AG04449 (cell line): ENCODE data around the gene SNX14.
A peak's percentile ranks its signal among the peaks of the same experiment; 100 is the strongest.
"Not testable (repeated sequence)": the region's sequence is repeated elsewhere in the genome, so short reads cannot be mapped to it uniquely, and the experiment has no call there.

Experiments
- CTCF ChIA-PET: fragments of 350-600 bp; formaldehyde crosslinking; extraction: SDS; loops from one replicate; lab custom pipeline; 2021; ENCODE audit warnings: antibody characterized with exemption; lab: Yijun Ruan, JAX
- POLR2A ChIA-PET: fragments of 400-600, 350-600 bp; formaldehyde crosslinking; extraction: SDS; loops from one replicate; lab custom pipeline; 2020; ENCODE audit warnings: antibody characterized with exemption, inconsistent platforms; lab: Yijun Ruan, JAX
- DNase-seq: peaks from one replicate; pipeline ENCODE4 v3.0.0-alpha.2; 2010; ENCODE audit warnings: low read depth, low spot score
- H3K4me3 ChIP-seq: 2 replicates; pipeline ENCODE4 v1.5.1; 2011; ENCODE audit warnings: low read depth, mild to moderate bottlenecking, control low read depth, low read length
- TF ChIP-seq, protein P1 (sequence below): IDR thresholded peaks from one replicate; pipeline ENCODE4 v1.5.1; 2011; ENCODE audit warnings: mild to moderate bottlenecking, moderate library complexity, low read length, control low read depth, inconsistent platforms; ENCODE audit not compliant: insufficient read depth; ENCODE audit errors: missing control alignments

Gene SNX14

DNA sequence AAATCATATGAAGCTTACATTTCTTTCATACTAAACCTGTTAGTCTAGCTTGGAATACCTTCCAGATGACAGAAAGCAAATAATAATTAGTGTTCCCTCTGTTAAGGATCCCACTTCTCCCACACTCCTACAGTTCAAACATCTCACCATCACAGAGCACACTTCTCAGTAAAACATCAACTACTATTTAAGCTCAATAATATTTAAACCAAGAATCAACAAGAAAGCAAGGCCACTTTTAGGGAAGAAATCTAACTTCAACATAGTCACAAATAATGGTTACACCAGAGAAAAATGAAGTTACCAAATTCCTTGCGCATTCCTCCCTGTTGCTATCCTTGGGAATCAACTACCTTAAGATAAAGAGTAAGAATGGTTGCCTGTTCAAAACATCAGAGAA is 1.6 kb downstream of the SNX14 start:
- POLR2A ChIA-PET, result interaction anchor here (1.0 kb wide), 1 partner anchor 51 kb away, joined by 4 read pairs; the partner anchor contains the start of gene SYNCRIP
- TF ChIP-seq, protein P1, sequence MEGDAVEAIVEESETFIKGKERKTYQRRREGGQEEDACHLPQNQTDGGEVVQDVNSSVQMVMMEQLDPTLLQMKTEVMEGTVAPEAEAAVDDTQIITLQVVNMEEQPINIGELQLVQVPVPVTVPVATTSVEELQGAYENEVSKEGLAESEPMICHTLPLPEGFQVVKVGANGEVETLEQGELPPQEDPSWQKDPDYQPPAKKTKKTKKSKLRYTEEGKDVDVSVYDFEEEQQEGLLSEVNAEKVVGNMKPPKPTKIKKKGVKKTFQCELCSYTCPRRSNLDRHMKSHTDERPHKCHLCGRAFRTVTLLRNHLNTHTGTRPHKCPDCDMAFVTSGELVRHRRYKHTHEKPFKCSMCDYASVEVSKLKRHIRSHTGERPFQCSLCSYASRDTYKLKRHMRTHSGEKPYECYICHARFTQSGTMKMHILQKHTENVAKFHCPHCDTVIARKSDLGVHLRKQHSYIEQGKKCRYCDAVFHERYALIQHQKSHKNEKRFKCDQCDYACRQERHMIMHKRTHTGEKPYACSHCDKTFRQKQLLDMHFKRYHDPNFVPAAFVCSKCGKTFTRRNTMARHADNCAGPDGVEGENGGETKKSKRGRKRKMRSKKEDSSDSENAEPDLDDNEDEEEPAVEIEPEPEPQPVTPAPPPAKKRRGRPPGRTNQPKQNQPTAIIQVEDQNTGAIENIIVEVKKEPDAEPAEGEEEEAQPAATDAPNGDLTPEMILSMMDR, result no peak
- DNase-seq, result no peak
- H3K4me3 ChIP-seq, result peak overlapping the region; percentile 31
- CTCF ChIA-PET, result no interaction called here

DNA sequence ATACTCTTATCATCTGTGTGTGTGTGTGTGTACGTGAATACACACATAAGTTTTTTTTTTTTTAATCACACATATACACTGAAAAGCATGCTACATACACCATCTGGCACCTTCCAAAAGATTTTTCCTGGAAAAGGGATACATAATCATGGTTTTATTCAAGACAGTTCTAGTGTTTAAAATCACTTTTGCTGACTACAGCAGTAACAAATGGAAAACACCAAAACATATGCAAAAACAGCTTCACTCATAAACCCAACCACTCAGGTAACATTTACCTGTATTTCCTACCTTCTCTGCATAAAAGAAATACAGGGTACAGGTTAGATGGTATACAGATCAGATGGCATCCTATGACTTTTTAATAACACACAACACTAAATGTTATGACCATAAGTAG is 2.5 kb downstream of the SNX14 start:
- TF ChIP-seq, protein P1, result no peak
- ChIA-PET CTCF (interaction anchor here (0.9 kb wide), 1 partner anchor 54 kb away, joined by 5 read pairs; no protein-coding TSS in a partner anchor), POLR2A (no interaction called here)
- no peak overlapping the region for H3K4me3 ChIP-seq
- DNase-seq, result no peak

- POLR2A ChIA-PET, result no interaction called here
- TF ChIP-seq, protein P1, result no peak
- no peak overlapping the region for H3K4me3 ChIP-seq
- no peak for DNase-seq
- CTCF ChIA-PET, result no interaction called here
These were observed 7.9 kb downstream of the SNX14 start for GRCh38 chr6:85585741-85586140.

DNA sequence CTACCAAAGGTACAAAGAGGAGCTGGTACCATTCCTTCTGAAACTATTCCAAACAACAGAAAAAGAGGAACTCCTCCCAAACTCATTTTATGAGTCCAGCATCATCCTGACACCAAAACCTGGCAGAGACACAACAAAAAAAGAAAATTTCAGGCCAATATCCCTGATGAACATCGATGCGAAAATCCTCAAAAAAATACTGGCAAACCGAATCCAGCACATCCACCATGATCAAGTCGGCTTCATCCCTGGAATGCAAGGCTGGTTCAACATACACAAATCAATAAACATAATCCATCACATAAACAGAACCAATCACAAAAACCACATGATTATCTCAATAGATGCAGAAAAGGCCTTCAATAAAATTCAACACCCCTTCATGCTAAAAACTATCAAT is 10.8 kb downstream of the SNX14 start:
- POLR2A ChIA-PET, CTCF ChIA-PET: not testable (repeated sequence)

GRCh38 chr6:85581572-85581971 is 12.1 kb downstream of the SNX14 start:
- ChIA-PET CTCF (interaction anchor here (1.1 kb wide), 1 partner anchor 12 kb away, joined by 3 read pairs; the partner anchor contains the start of gene SNX14), POLR2A (interaction anchor here (0.6 kb wide), 1 partner anchor 138 kb away, joined by 3 read pairs; no protein-coding TSS in a partner anchor)
- DNase-seq, result no peak
- TF ChIP-seq, protein P1, result no peak
- H3K4me3 ChIP-seq, result no peak overlapping the region

More for the DNA sequence above, 10.8 kb downstream of the SNX14 start:
- not testable (repeated sequence) for H3K4me3 ChIP-seq, DNase-seq

DNA sequence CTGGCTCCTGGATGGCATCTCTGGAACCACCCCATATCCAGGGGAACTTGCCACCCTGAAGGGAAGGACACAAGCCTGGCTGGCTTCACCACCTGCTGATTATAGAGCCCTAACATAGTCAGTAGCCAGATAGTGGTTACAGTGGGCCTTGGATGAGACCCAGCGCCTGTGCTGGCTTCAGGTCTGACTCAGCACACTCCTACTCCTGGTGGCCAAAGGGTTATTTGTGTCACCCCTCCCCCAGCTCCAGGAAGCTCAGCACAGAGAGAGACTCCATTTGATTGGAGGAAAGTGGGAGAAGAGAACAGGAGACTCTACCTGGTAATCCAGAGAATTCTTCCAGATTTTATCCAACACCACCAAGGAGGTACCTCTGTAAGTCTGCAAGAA is 12.8 kb downstream of the SNX14 start:
- TF ChIP-seq, protein P1, result no peak
- ChIA-PET POLR2A (interaction anchor here (0.8 kb wide), 1 partner anchor 98 kb away, joined by 3 read pairs; no protein-coding TSS in a partner anchor), CTCF (interaction anchor here (1.1 kb wide), 1 partner anchor 12 kb away, joined by 3 read pairs; the partner anchor contains the start of gene SNX14)
- no peak overlapping the region for H3K4me3 ChIP-seq
- DNase-seq, result no peak
